ENCODE measurements around the gene SKI.

DNA sequence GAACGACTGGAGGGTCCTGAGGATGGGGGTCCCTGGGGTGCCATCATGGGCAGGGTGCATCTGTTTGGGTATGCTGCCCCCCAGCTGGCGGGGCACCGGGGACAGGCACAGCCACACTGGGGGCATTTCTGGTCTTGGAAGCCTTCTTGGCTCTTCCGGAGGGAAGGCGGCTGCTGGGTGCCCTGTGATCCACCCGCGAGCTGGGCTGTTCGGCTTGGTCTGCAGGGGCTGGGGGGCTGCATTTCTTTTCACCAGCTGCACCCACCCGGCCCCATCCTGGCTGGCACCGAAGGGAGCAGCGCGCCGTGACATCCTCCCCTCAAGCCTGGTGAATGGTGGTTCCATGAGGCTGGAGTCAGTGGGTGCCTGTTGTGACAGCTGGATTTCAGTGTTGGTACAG lies 45.7 kb upstream of the SKI start:
- TF ChIP-seq, protein P1, sequence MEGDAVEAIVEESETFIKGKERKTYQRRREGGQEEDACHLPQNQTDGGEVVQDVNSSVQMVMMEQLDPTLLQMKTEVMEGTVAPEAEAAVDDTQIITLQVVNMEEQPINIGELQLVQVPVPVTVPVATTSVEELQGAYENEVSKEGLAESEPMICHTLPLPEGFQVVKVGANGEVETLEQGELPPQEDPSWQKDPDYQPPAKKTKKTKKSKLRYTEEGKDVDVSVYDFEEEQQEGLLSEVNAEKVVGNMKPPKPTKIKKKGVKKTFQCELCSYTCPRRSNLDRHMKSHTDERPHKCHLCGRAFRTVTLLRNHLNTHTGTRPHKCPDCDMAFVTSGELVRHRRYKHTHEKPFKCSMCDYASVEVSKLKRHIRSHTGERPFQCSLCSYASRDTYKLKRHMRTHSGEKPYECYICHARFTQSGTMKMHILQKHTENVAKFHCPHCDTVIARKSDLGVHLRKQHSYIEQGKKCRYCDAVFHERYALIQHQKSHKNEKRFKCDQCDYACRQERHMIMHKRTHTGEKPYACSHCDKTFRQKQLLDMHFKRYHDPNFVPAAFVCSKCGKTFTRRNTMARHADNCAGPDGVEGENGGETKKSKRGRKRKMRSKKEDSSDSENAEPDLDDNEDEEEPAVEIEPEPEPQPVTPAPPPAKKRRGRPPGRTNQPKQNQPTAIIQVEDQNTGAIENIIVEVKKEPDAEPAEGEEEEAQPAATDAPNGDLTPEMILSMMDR (IDR thresholded peaks at IDR 0.05; ENCODE audit: low read depth, low read length): no peak
- no peak for TF ChIP-seq EZH2phosphoT487 (IDR thresholded peaks at IDR 0.05; ENCODE audit: low read depth)

All from OCI-LY3 (cell line).